T-helper 2 cell treated with Interferon-gamma antibody and Interleukin-4, amounts not matched to agents 5 μg/mL and 100 μg/mL, for 36 hours (primary cell): ENCODE data around the gene TMEM181.
A peak's percentile ranks its signal among the peaks of the same experiment; 100 is the strongest.
"Not testable (repeated sequence)": the region's sequence is repeated elsewhere in the genome, so short reads cannot be mapped to it uniquely, and the experiment has no call there.

ENCODE experiments used
- DNase-seq: peaks from one replicate; pipeline ENCODE4 v3.0.0; 2021; ENCODE audit warnings: low spot score
- H3K27ac Mint-ChIP-seq: one replicate; pipeline ENCODE4 v1.8.0; 2021; ENCODE audit warnings: mild to moderate bottlenecking, mixed read lengths
- H3K27me3 Mint-ChIP-seq: one replicate; pipeline ENCODE4 v1.8.0; 2021; ENCODE audit warnings: low read depth, mixed read lengths
- H3K36me3 Mint-ChIP-seq: one replicate; pipeline ENCODE4 v1.8.0; 2021; ENCODE audit warnings: low read depth, mixed read lengths
- H3K4me1 Mint-ChIP-seq: one replicate; pipeline ENCODE4 v1.8.0; 2021; ENCODE audit warnings: low read depth, mixed read lengths
- H3K4me3 Mint-ChIP-seq: one replicate; pipeline ENCODE4 v1.8.0; 2022; ENCODE audit warnings: mild to moderate bottlenecking, moderate library complexity, mixed read lengths
- H3K9me3 Mint-ChIP-seq: one replicate; pipeline ENCODE4 v1.8.0; 2021; ENCODE audit warnings: mixed read lengths

TMEM181 gene

GRCh38 chr6:158545043-158545966, 14.6 kb upstream of the TMEM181 start:
- H3K27me3 Mint-ChIP-seq: peaks cover 18% of the 10 kb centered on the region
- H3K4me3 Mint-ChIP-seq: no peak overlapping the region
- no peaks in the 10 kb centered on the region for H3K9me3 Mint-ChIP-seq
- H3K36me3 Mint-ChIP-seq: no peaks in the 10 kb centered on the region
- H3K4me1 Mint-ChIP-seq: no peaks in the 10 kb centered on the region
- no peak overlapping the region for H3K27ac Mint-ChIP-seq
- DNase-seq: no peak

GRCh38 chr6:158548418-158549161, 11.3 kb upstream of the TMEM181 start:
- no peak overlapping the region for H3K27ac Mint-ChIP-seq
- H3K36me3 Mint-ChIP-seq: no peaks in the 10 kb centered on the region
- H3K27me3 Mint-ChIP-seq: peaks cover 16% of the 10 kb centered on the region
- H3K9me3 Mint-ChIP-seq: no peaks in the 10 kb centered on the region
- peaks cover 2% of the 10 kb centered on the region for H3K4me1 Mint-ChIP-seq
- H3K4me3 Mint-ChIP-seq: no peak overlapping the region
- no peak for DNase-seq

GRCh38 chr6:158552055-158552795, 7.7 kb upstream of the TMEM181 start:
- H3K27ac Mint-ChIP-seq: no peak overlapping the region
- no peaks in the 10 kb centered on the region for H3K9me3 Mint-ChIP-seq
- H3K4me3 Mint-ChIP-seq: no peak overlapping the region
- peaks cover 6% of the 10 kb centered on the region for H3K4me1 Mint-ChIP-seq
- H3K27me3 Mint-ChIP-seq: peaks cover 26% of the 10 kb centered on the region
- no peak for DNase-seq
- no peaks in the 10 kb centered on the region for H3K36me3 Mint-ChIP-seq

GRCh38 chr6:158552796-158553138, 7.1 kb upstream of the TMEM181 start:
- H3K36me3 Mint-ChIP-seq: no peaks in the 10 kb centered on the region
- no peaks in the 10 kb centered on the region for H3K9me3 Mint-ChIP-seq
- no peak overlapping the region for H3K27ac Mint-ChIP-seq
- peaks cover 6% of the 10 kb centered on the region for H3K4me1 Mint-ChIP-seq
- DNase-seq: no peak
- H3K27me3 Mint-ChIP-seq: peaks cover 26% of the 10 kb centered on the region
- no peak overlapping the region for H3K4me3 Mint-ChIP-seq

- Mint-ChIP-seq H3K27me3 (peaks cover 23% of the 10 kb centered on the region), H3K4me1 (peaks cover 12% of the 10 kb centered on the region), H3K27ac (no peak overlapping the region), H3K36me3 (no peaks in the 10 kb centered on the region), H3K9me3 (no peaks in the 10 kb centered on the region), H3K4me3 (no peak overlapping the region)
- DNase-seq: no peak
These were observed 5.1 kb upstream of the TMEM181 start for GRCh38 chr6:158554611-158555361.

GRCh38 chr6:158556113-158556512, 3.8 kb upstream of the TMEM181 start:
- Mint-ChIP-seq H3K27ac (no peak overlapping the region), H3K9me3 (no peaks in the 10 kb centered on the region), H3K4me1 (peaks cover 17% of the 10 kb centered on the region), H3K27me3 (peaks cover 23% of the 10 kb centered on the region), H3K4me3 (no peak overlapping the region), H3K36me3 (peaks cover 2% of the 10 kb centered on the region)
- DNase-seq: no peak

- H3K27ac Mint-ChIP-seq, H3K9me3 Mint-ChIP-seq, H3K4me3 Mint-ChIP-seq, H3K36me3 Mint-ChIP-seq, DNase-seq: not testable (repeated sequence)
- Mint-ChIP-seq H3K27me3 (peaks cover 23% of the 10 kb centered on the region), H3K4me1 (peaks cover 27% of the 10 kb centered on the region)
These were observed 2.8 kb upstream of the TMEM181 start for GRCh38 chr6:158557110-158557509.

GRCh38 chr6:158557927-158558326, 2.0 kb upstream of the TMEM181 start:
- Mint-ChIP-seq H3K27me3 (peaks cover 17% of the 10 kb centered on the region), H3K4me1 (peaks cover 31% of the 10 kb centered on the region), H3K27ac (peak overlapping the region; percentile 8), H3K4me3 (no peak overlapping the region), H3K36me3 (peaks cover 7% of the 10 kb centered on the region), H3K9me3 (no peaks in the 10 kb centered on the region)
- no peak for DNase-seq

GRCh38 chr6:158558415-158559306, 1.2 kb upstream of the TMEM181 start:
- H3K4me3 Mint-ChIP-seq: peak overlapping the region; percentile 67
- DNase-seq: no peak
- H3K9me3 Mint-ChIP-seq: no peaks in the 10 kb centered on the region
- H3K27ac Mint-ChIP-seq: peak overlapping the region; percentile 65
- H3K36me3 Mint-ChIP-seq: peaks cover 9% of the 10 kb centered on the region
- peaks cover 31% of the 10 kb centered on the region for H3K4me1 Mint-ChIP-seq
- peaks cover 17% of the 10 kb centered on the region for H3K27me3 Mint-ChIP-seq

GRCh38 chr6:158559338-158559894, 475 bp upstream of the TMEM181 start:
- Mint-ChIP-seq H3K4me3 (peak overlapping the region; percentile 67), H3K4me1 (peaks cover 38% of the 10 kb centered on the region), H3K9me3 (no peaks in the 10 kb centered on the region), H3K27me3 (peaks cover 16% of the 10 kb centered on the region), H3K36me3 (peaks cover 12% of the 10 kb centered on the region), H3K27ac (peak overlapping the region; percentile 65)
- no peak for DNase-seq

- H3K27me3 Mint-ChIP-seq: peaks cover 6% of the 10 kb centered on the region
- H3K36me3 Mint-ChIP-seq: peaks cover 19% of the 10 kb centered on the region
- peak overlapping the region; percentile 98 for H3K27ac Mint-ChIP-seq
- peaks cover 45% of the 10 kb centered on the region for H3K4me1 Mint-ChIP-seq
- DNase-seq: no peak
- no peaks in the 10 kb centered on the region for H3K9me3 Mint-ChIP-seq
- H3K4me3 Mint-ChIP-seq: peak overlapping the region; percentile 99
These were observed 987 bp downstream of the TMEM181 start for GRCh38 chr6:158560836-158561320.

- peaks cover 3% of the 10 kb centered on the region for H3K27me3 Mint-ChIP-seq
- H3K4me3 Mint-ChIP-seq: peak overlapping the region; percentile 99
- no peak for DNase-seq
- H3K27ac Mint-ChIP-seq: peak overlapping the region; percentile 98
- peaks cover 19% of the 10 kb centered on the region for H3K36me3 Mint-ChIP-seq
- H3K4me1 Mint-ChIP-seq: peaks cover 50% of the 10 kb centered on the region
- no peaks in the 10 kb centered on the region for H3K9me3 Mint-ChIP-seq
These were observed 1.5 kb downstream of the TMEM181 start for GRCh38 chr6:158561321-158561884.
